ENCODE data around the gene PIK3R1. TPM values are rescaled to one million over a fixed set of nuclear protein-coding genes. Genes with fewer than 3 reads are reported as not detected.

Gene PIK3R1
- total RNA-seq, 4 donors from 2014 or later, result 244 to 563 (median 329) TPM

DNA sequence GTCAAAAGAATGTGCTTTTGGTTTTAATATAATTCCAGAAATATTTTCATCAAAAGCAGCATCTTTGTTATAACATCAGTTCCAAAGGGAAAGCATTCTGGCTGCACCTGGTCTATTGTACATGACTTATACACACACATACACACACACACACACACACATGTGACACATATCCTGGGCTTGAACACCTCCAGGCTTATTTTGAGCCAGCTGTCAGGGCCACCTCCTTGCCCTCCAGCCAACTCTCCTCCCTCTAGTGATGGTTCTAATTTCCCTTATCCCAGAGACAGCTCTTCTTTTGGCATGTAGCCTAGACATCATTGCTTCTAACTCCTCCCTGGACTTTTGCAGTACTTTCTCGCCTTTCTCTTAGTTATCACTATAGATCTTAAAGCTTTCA lies 115.0 kb downstream of the PIK3R1 start:
- WGBS, result 32% methylated on average over 1 of the region's 1 CpG
- Histone ChIP-seq H3K27me3 (no peaks in the 10 kb centered on the region), H3K4me3 (no peak overlapping the region), H3K4me1 (peaks cover 0 to 10% (median 5%) of the 10 kb centered on the region in 4 donors), H3K27ac (replicated peaks in 1 of 4) (peak overlapping the region in 2 of 4 donors; percentile 5 to 39), H3K36me3 (no peaks in the 10 kb centered on the region), H3K9me3 (no peaks in the 10 kb centered on the region)
- no peak for TF ChIP-seq EP300 (IDR thresholded peaks at IDR 0.05)
- TF ChIP-seq, protein P1, sequence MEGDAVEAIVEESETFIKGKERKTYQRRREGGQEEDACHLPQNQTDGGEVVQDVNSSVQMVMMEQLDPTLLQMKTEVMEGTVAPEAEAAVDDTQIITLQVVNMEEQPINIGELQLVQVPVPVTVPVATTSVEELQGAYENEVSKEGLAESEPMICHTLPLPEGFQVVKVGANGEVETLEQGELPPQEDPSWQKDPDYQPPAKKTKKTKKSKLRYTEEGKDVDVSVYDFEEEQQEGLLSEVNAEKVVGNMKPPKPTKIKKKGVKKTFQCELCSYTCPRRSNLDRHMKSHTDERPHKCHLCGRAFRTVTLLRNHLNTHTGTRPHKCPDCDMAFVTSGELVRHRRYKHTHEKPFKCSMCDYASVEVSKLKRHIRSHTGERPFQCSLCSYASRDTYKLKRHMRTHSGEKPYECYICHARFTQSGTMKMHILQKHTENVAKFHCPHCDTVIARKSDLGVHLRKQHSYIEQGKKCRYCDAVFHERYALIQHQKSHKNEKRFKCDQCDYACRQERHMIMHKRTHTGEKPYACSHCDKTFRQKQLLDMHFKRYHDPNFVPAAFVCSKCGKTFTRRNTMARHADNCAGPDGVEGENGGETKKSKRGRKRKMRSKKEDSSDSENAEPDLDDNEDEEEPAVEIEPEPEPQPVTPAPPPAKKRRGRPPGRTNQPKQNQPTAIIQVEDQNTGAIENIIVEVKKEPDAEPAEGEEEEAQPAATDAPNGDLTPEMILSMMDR (IDR thresholded peaks at IDR 0.05), result no peak
- no peak for TF ChIP-seq POLR2AphosphoS5 (IDR thresholded peaks at IDR 0.05)
- no peak for TF ChIP-seq POLR2A (IDR thresholded peaks at IDR 0.05; ENCODE audit: low read depth)
- intact Hi-C loops (cut with DNase I), result no loop called here
- DNase-seq (ENCODE audit: extremely low spot score), result no peak

DNA sequence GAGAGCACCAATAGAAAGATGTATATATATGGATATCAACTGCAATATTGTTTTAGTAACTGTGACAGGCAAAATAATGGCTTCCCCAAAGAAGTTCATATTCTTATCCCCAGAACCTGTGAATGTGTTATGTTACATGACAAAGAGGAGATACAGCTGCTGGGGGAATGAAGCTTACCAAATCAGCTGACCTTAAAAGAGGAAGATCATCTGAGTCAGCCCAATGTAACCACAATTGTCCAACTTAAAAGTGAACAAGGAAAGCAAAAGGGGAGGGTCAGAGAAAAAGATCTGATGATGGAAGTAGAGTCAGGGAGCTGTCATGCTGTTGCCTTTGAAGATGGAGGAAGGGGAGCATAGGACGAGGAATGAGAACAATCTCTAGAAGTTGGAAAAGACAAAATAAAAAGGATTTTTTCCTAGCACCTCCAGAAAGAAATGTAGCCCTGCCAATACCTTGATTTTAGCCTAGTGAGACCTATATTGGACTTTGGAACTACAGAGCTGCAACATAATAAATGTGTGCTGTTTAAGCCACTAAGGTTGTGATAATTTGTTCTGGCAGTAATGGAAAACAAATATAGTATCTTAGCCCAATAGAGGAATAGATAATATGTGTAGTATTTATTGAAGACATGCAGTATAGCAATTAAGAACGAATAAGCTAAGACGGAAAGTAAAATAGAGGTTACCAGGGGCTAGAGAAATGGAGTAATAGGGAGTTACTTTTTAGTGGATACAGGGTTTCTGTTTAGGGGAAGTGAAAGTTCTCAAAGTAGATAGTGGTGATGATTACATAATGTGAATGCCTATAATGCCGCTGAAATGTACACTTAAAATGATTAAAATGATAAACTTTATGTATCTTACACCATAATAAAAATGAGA lies 115.9 kb downstream of the PIK3R1 start:
- H3K36me3 ChIP-seq, result no peaks in the 10 kb centered on the region
- DNase-seq (ENCODE audit: extremely low spot score), result no peak
- H3K4me1 ChIP-seq, result peaks cover 0 to 16% (median 5%) of the 10 kb centered on the region in 4 donors
- peak overlapping the region in 3 of 4 donors; percentile 5 to 39 (median 6) for H3K27ac ChIP-seq (replicated peaks in 1 of 4)
- 63% methylated on average over 4 of the region's 4 CpGs for WGBS
- no peak overlapping the region for H3K4me3 ChIP-seq
- no peaks in the 10 kb centered on the region for H3K9me3 ChIP-seq
- intact Hi-C loops (cut with DNase I), result no loop called here
- TF ChIP-seq POLR2AphosphoS5 (IDR thresholded peaks at IDR 0.05) (no peak), POLR2A (IDR thresholded peaks at IDR 0.05; ENCODE audit: low read depth) (no peak), EP300 (IDR thresholded peaks at IDR 0.05) (no peak)
- H3K27me3 ChIP-seq, result no peaks in the 10 kb centered on the region

DNA sequence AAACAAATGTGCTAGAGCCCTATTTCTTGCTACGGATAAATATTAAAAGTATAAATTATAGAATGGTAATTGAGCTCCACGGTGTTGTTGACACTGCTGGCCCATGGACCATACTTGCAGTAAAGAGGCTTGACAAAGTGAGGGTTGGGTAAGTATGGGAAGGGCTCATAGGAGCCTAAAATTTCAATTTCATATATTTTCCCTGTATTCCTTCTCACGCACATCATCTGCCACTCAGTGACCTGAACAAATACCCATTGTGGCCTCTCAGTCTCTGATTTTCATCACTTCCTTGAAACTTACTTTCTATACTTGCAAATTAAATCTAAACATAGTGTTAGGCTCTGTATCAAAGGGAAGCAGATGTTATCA lies 116.5 kb downstream of the PIK3R1 start:
- intact Hi-C loops (cut with DNase I), result no loop called here
- no peak for DNase-seq (ENCODE audit: extremely low spot score)
- H3K36me3 ChIP-seq, result no peaks in the 10 kb centered on the region
- TF ChIP-seq, protein P1 (IDR thresholded peaks at IDR 0.05), result no peak
- H3K27ac ChIP-seq (replicated peaks in 1 of 4), result no peak overlapping the region
- H3K9me3 ChIP-seq, result no peaks in the 10 kb centered on the region
- H3K27me3 ChIP-seq, result no peaks in the 10 kb centered on the region
- 84% methylated on average over 3 of the region's 3 CpGs for WGBS
- peaks cover 0 to 22% (median 5%) of the 10 kb centered on the region in 4 donors for H3K4me1 ChIP-seq
- H3K4me3 ChIP-seq, result no peak overlapping the region

DNA sequence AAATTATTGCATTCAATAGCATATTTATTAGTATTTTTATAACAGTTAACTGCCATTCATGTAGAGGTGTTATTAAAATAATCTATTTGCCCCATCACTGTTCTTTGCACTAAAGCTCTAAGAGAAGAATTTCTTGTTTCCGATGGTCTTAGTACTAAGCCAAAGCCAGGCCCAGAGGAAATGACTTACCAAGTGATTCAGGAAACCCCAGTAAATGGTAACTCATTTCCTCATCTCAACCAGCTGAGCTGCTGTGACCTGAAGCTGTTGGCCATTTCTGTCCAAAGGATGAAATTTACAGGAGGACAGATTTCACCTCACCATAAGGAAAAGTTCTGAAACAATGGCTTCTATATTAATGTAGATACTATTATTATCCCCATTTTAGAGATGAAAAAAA lies 117.0 kb downstream of the PIK3R1 start:
- intact Hi-C loops (cut with DNase I), result no loop called here
- peaks cover 0 to 22% (median 5%) of the 10 kb centered on the region in 4 donors for H3K4me1 ChIP-seq
- TF ChIP-seq POLR2AphosphoS5 (IDR thresholded peaks at IDR 0.05) (no peak), POLR2A (IDR thresholded peaks at IDR 0.05; ENCODE audit: low read depth) (no peak), EP300 (IDR thresholded peaks at IDR 0.05) (no peak)
- TF ChIP-seq, protein P1 (IDR thresholded peaks at IDR 0.05), result no peak
- no peak for DNase-seq (ENCODE audit: extremely low spot score)
- no peaks in the 10 kb centered on the region for H3K27me3 ChIP-seq
- H3K36me3 ChIP-seq, result no peaks in the 10 kb centered on the region
- H3K27ac ChIP-seq (replicated peaks in 1 of 4), result no peak overlapping the region
- H3K4me3 ChIP-seq, result no peak overlapping the region
- no peaks in the 10 kb centered on the region for H3K9me3 ChIP-seq
- 68% methylated on average over 1 of the region's 1 CpG for WGBS

DNA sequence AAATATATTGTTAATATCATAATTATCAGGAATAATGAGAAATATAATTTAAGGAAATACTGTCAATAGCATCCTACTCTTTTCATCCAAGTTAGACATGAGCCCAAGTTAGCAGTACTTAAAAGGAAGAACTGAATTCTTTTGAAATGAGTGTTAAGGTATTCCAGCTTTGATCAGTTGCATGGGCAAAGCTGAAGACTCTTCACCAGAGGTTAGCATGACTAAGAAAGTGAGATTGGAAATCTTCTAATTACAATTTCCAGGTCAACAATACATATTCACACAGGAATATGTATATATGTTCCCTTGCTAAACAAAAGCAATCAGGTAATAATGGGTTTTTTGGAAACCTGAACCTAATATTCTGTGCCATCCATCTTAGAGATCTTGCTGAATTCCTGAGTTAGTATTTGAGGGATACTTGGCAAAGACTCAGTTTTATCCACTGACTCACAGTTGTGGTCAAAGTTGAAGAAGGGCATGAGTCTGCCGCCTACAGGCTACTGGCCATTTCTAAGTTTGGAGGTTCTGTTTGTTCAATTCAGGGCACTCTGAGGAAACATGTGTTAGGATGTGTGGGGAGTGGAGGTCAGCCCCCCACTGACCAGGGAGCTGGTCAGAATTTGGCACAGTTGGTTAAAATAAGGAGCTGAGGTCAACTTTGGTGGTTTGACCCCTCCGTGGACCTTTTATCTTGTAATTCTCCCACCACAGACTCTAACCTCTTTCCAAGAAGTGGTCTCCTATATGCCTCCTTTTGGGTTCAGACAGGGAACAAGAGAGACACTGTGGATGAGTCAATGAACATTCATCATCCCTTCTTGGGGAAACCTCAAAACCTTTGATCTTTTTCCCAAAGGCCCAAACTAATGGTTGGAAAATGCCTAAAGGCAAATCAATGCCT lies 118.3 kb downstream of the PIK3R1 start:
- Histone ChIP-seq H3K27ac (replicated peaks in 1 of 4) (no peak overlapping the region), H3K36me3 (no peaks in the 10 kb centered on the region), H3K27me3 (no peaks in the 10 kb centered on the region), H3K9me3 (no peaks in the 10 kb centered on the region), H3K4me3 (no peak overlapping the region), H3K4me1 (peaks cover 0 to 22% (median 5%) of the 10 kb centered on the region in 4 donors)
- no peak for TF ChIP-seq POLR2AphosphoS5 (IDR thresholded peaks at IDR 0.05)
- no peak for TF ChIP-seq POLR2A (IDR thresholded peaks at IDR 0.05; ENCODE audit: low read depth)
- TF ChIP-seq, protein P1 (IDR thresholded peaks at IDR 0.05), result no peak
- WGBS, result 88% methylated on average over 2 of the region's 2 CpGs
- no peak for DNase-seq (ENCODE audit: extremely low spot score)
- intact Hi-C loops (cut with DNase I), result no loop called here
